HepG2 (cell line): ENCODE data around the gene PHACTR1. TPM values are rescaled to one million over a fixed set of nuclear protein-coding genes. Genes with fewer than 3 reads are reported as not detected.

Experiments used
- ATAC-seq: fragments of 200-7000 bp; cut with Tn5 transposase; 3 replicates; pipeline ENCODE4 v1.9.1; 2020; ENCODE audit warnings: mild to moderate bottlenecking, moderate library complexity
- BruUV-seq: library from RNA; stranded (reverse); fragments of 400-500 nt; replicated peaks from 2 replicates; lab custom pipeline; 2021; lab: Mats Ljungman, UMichigan
- CTCF ChIA-PET: fragments of 300-600 bp; formaldehyde crosslinking; extraction: SDS; loops from one replicate; lab custom pipeline; 2021; ENCODE audit warnings: low total read pairs, inconsistent platforms, low intra/inter-chr PET ratio; lab: Yijun Ruan, JAX
- POLR2A ChIA-PET: fragments of 350-600 bp; sonication (Branson Sonifier 250); formaldehyde crosslinking; loops from one replicate; lab custom pipeline; 2020; ENCODE audit warnings: antibody characterized with exemption, inconsistent platforms; lab: Yijun Ruan, JAX
- DNase-seq: peaks from one replicate; pipeline ENCODE4 v3.0.0-alpha.2; 2015; ENCODE audit warnings: low spot score
- FAIRE-seq: peaks from 3 replicates; lab custom pipeline; 2011; peaks lifted over from hg19 to GRCh38; lab: Jason Lieb, UNC
- H2AFZ ChIP-seq: one replicate; pipeline ENCODE4 v1.6.1; 2011; ENCODE audit warnings: low read length, inconsistent platforms
- H3K27ac ChIP-seq: fragments of 300-600 bp; 3 replicates; pipeline ENCODE4 v1.8.0; 2011; ENCODE audit warnings: mixed run types, mild to moderate bottlenecking, mixed read lengths, low read length, inconsistent platforms; ENCODE audit not compliant: insufficient read depth; ENCODE audit errors: extremely low read length
- H3K27me3 ChIP-seq, 2 experiments: fragments of 200-600 bp in 1 of 2; 2 replicates in 1 of 2; 3 replicates in 1 of 2; pipeline versions ENCODE4 v1.6.0 to v1.8.0; 2011; ENCODE audit warnings: low read length in 2 of 2, mild to moderate bottlenecking in 2 of 2, moderate library complexity in 2 of 2, inconsistent platforms in 1 of 2; ENCODE audit not compliant: insufficient read depth in 2 of 2, control insufficient read depth in 1 of 2
- H3K36me3 ChIP-seq, 2 experiments: fragments of 200-600 bp in 1 of 2; replicated peaks in 1 of 2; 2 replicates in 1 of 2; 3 replicates in 1 of 2; pipeline versions ENCODE4 v1.5.1 to v1.8.0; 2011; ENCODE audit warnings: low read length in 2 of 2, inconsistent platforms in 1 of 2; ENCODE audit not compliant: insufficient read depth in 2 of 2, control insufficient read depth in 1 of 2
- H3K4me1 ChIP-seq: 2 replicates; pipeline ENCODE4 v1.5.1; 2012; ENCODE audit warnings: low read length, inconsistent platforms; ENCODE audit not compliant: insufficient read depth
- H3K4me2 ChIP-seq: 2 replicates; pipeline ENCODE4 v1.6.0; 2011; ENCODE audit warnings: low read depth, low read length, inconsistent platforms
- H3K4me3 ChIP-seq, 3 experiments: fragments of 200-600 bp in 1 of 3; sonication (generic), shearing (Covaris generic) in 1 of 3; replicated peaks in 1 of 3; 2 replicates each; pipeline ENCODE4 v1.5.1; 2011 to 2016; ENCODE audit warnings: low read length in 3 of 3, inconsistent platforms in 2 of 3, low read depth in 2 of 3, mild to moderate bottlenecking in 2 of 3, control low read depth in 1 of 3, mixed read lengths in 1 of 3; ENCODE audit not compliant: insufficient read depth in 1 of 3
- H3K79me2 ChIP-seq: one replicate; pipeline ENCODE4 v1.6.1; 2011; ENCODE audit warnings: low read length, inconsistent platforms; ENCODE audit not compliant: insufficient read depth
- H3K9ac ChIP-seq: 2 replicates; pipeline ENCODE4 v1.6.0; 2011; ENCODE audit warnings: mild to moderate bottlenecking, low read depth, low read length, inconsistent platforms; ENCODE audit not compliant: insufficient read depth
- H3K9me3 ChIP-seq: 2 replicates; pipeline ENCODE4 v1.5.1; 2012; ENCODE audit warnings: mild to moderate bottlenecking, low read length
- H4K20me1 ChIP-seq: 2 replicates; pipeline ENCODE4 v1.6.0; 2011; ENCODE audit warnings: inconsistent platforms, mild to moderate bottlenecking, low read length, moderate library complexity; ENCODE audit not compliant: insufficient read depth
- ELF1 ChIP-seq: sonication (generic); formaldehyde crosslinking; IDR thresholded peaks from 2 replicates; pipeline ENCODE4 v1.4.0; 2020; ENCODE audit warnings: missing genetic modification reagents
- FOXK2 ChIP-seq: fragments of 450-650 bp; IDR thresholded peaks from 2 replicates; pipeline ENCODE4 v1.6.1; 2016
- KLF6 ChIP-seq: IDR thresholded peaks from 2 replicates; pipeline ENCODE4 v1.8.0; 2016; ENCODE audit warnings: missing biosample characterization, missing genetic modification reagents
- LCORL ChIP-seq, 2 experiments: fragments of 450-650 bp in 1 of 2; sonication (generic) in 1 of 2; formaldehyde crosslinking in 1 of 2; IDR thresholded peaks; 2 replicates each; pipeline versions ENCODE4 v1.5.0 to v1.6.1; 2017 to 2020; ENCODE audit warnings: antibody characterized with exemption in 1 of 2, missing genetic modification reagents in 1 of 2
- MTF1 ChIP-seq: sonication (generic); formaldehyde crosslinking; IDR thresholded peaks from 2 replicates; pipeline ENCODE4 v1.5.0; 2020; ENCODE audit warnings: missing genetic modification reagents
- ZNF790 ChIP-seq: sonication (generic); formaldehyde crosslinking; IDR thresholded peaks from 2 replicates; pipeline ENCODE4 v1.8.0; 2022; ENCODE audit warnings: missing genetic modification reagents, mild to moderate bottlenecking, borderline replicate concordance
- whole genome bisulfite sequencing: methylation state at CpG from one replicate; pipeline ENCODE4 v1.1.6; 2017; ENCODE audit warnings: low lambda C conversion rate; 5-methylcytosine and 5-hydroxymethylcytosine counted together
- in situ Hi-C: cut with HindIII; loops from 2 replicates; pipeline ENCODE4 v1.10.0; 2017; ENCODE audit warnings: low pct_unique_long_range_greater_than_20kb; ENCODE audit not compliant: extremely low pct_ligation_motif_present
- intact Hi-C: fragments of 100-400 bp; cut with micrococcal nuclease; formaldehyde crosslinking; loops from one replicate; pipeline ENCODE4 v1.10.0; 2022; ENCODE audit not compliant: unreplicated experiment
- polyA plus RNA-seq, 8 experiments: library from polyadenylated mRNA; depleted of rRNA in 3 of 8; stranded (reverse) in 7 of 8; unstranded in 1 of 8; fragments of >200 nt; fragmentation: Illumina TruSeq in 4 of 8; extraction: Trizol in 4 of 8; gene quantifications; 2 replicates each; pipeline versions ENCODE4 v1.2.1 to v1.2.3, GENCODE V29; 2011 to 2016; ENCODE audit warnings: low read depth in 4 of 8, missing spikeins in 1 of 8, mixed read lengths in 1 of 8; ENCODE audit not compliant: insufficient read depth in 1 of 8
- total RNA-seq, 5 experiments: library from RNA; depleted of rRNA; stranded (reverse); fragments of >200 nt; fragmentation: Illumina TruSeq; extraction: Trizol; gene quantifications; 2 replicates each; pipeline ENCODE4 v1.2.3, GENCODE V29; 2016; ENCODE audit warnings: low read depth in 1 of 5
- TF ChIP-seq, protein P1 (sequence below): sonication (generic); formaldehyde crosslinking; IDR thresholded peaks from 2 replicates; pipeline ENCODE4 v1.4.0; 2020; ENCODE audit warnings: missing genetic modification reagents, mild to moderate bottlenecking, borderline replicate concordance

PHACTR1 gene
- total and polyA plus RNA-seq, 2 of the 13 experiments (the other 11 are each of a cell fraction or from before 2014, with no cell fraction given), result 0.09 TPM; not detected in 1

DNA sequence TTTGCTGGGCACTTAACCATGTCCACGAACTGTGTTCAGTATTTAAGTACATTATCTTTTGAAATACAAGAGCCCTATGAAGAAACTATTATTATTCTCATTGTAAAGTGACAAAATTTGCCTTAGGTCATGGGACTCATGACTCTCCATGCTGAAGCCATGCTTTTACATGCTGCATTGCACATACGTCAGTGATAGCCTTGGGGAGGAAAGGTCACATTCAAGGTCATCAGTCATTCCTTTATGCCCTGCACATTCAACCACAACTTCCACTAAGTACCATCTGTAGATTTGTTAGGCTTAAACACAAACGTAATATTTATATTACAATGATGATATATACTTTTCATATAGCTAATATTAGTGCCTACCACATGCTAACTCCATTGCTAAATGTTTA lies 319.0 kb downstream of the PHACTR1 start:
- ATAC-seq, result no peak
- in situ Hi-C loops, result no loop called here
- no peak for TF ChIP-seq FOXK2
- TF ChIP-seq KLF6 (CRISPR knock-in tag), result no peak
- FAIRE-seq, result no peak
- DNase-seq, result no peak
- POLR2A ChIA-PET, result no interaction called here
- CTCF ChIA-PET, result no interaction called here
- Histone ChIP-seq H4K20me1 (no peaks in the 10 kb centered on the region), H3K4me2 (no peak overlapping the region), H3K36me3 (no peaks in the 10 kb centered on the region), H3K27ac (no peak overlapping the region), H3K79me2 (no peaks in the 10 kb centered on the region), H2AFZ (no peak overlapping the region), H3K9ac (no peak overlapping the region), H3K4me3 (no peak overlapping the region), H3K27me3 (no peaks in the 10 kb centered on the region), H3K4me1 (no peaks in the 10 kb centered on the region), H3K9me3 (no peaks in the 10 kb centered on the region)
- intact Hi-C loops, result no loop called here
- BruUV-seq, result no TSS peak
- 0% methylated on average over 3 of the region's 3 CpGs for WGBS

DNA sequence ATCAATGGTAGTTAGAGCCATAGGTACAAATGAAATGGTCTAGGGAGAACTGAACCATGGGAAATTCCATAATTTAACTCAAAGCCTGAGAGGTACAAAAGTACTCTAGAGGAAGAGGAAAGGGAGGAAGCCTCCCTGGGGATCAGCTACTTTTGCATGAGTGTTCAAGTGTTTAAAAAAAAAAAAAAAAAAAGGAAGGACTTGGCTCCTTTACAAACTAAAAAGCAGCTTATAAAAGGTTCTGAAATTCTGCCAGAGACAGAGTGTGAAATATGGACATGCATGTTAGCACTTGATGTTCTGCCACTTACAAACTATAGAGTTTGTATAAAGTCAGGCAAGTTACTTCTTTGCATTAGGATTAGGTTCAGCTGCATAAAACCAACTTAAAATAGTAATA lies 321.7 kb downstream of the PHACTR1 start:
- Histone ChIP-seq H3K4me1 (no peaks in the 10 kb centered on the region), H2AFZ (no peak overlapping the region), H4K20me1 (no peaks in the 10 kb centered on the region), H3K27ac (no peak overlapping the region), H3K79me2 (no peaks in the 10 kb centered on the region), H3K27me3 (no peaks in the 10 kb centered on the region), H3K9ac (no peak overlapping the region), H3K36me3 (no peaks in the 10 kb centered on the region), H3K9me3 (no peaks in the 10 kb centered on the region)
- DNase-seq (no peak), ATAC-seq (no peak)
- POLR2A ChIA-PET, result no interaction called here
- intact Hi-C loops, result no loop called here
- CTCF ChIA-PET, result no interaction called here
- BruUV-seq, result no TSS peak
- TF ChIP-seq ELF1 (CRISPR knock-in tag), result no peak
- TF ChIP-seq, all 625 proteins: peak for 0
- in situ Hi-C loops, result no loop called here
- Histone ChIP-seq H3K4me2 (no peak overlapping the region), H3K4me3 (no peak overlapping the region)
- no peak for FAIRE-seq

DNA sequence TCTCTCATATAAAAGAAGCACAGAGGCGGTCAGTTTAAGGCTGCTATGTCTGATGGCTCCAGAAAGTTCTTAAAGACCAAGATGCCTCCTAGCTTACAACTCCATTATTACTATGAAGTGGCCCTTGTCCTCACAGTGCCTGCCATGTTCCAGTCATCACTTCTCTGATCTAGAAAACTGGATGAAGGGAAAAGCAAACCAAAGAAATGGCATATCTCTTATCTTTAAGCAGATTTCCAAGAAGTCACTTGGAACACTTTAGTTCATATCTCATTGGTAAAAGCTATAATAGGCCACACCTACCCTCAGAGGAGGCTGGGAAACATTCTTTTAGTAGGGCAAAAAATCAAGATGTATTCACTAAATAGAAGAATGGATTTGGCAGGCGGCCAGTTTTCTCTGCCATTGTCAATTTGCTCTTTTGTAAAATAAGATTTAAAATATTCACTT lies 322.2 kb downstream of the PHACTR1 start:
- H3K4me1 ChIP-seq, result no peaks in the 10 kb centered on the region
- no peaks in the 10 kb centered on the region for H3K36me3 ChIP-seq
- no peaks in the 10 kb centered on the region for H4K20me1 ChIP-seq
- no peak for ATAC-seq
- TF ChIP-seq MTF1 (CRISPR knock-in tag), result no peak
- TF ChIP-seq ZNF790 (CRISPR knock-in tag), result no peak
- peak; percentile 37; the same call in 1 of the 2 replicates for TF ChIP-seq LCORL (IDR thresholded peaks at IDR 0.05)
- no peak for TF ChIP-seq LCORL (CRISPR knock-in tag; IDR thresholded peaks at IDR 0.05)
- TF ChIP-seq, protein P1, sequence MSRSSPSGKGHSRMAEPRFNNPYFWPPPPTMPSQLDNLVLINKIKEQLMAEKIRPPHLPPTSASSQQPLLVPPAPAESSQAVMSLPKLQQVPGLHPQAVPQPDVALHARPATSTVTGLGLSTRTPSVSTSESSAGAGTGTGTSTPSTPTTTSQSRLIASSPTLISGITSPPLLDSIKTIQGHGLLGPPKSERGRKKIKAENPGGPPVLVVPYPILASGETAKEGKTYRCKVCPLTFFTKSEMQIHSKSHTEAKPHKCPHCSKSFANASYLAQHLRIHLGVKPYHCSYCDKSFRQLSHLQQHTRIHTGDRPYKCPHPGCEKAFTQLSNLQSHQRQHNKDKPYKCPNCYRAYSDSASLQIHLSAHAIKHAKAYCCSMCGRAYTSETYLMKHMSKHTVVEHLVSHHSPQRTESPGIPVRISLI, result no peak
- no peak overlapping the region for H2AFZ ChIP-seq
- H3K79me2 ChIP-seq, result no peaks in the 10 kb centered on the region
- no peak for FAIRE-seq
- no peak for DNase-seq
- H3K9ac ChIP-seq, result no peak overlapping the region
- no peaks in the 10 kb centered on the region for H3K27me3 ChIP-seq
- CTCF ChIA-PET, result no interaction called here
- 4% methylated on average over 2 of the region's 2 CpGs for WGBS
- no TSS peak for BruUV-seq
- in situ Hi-C loops, result no loop called here
- no peaks in the 10 kb centered on the region for H3K9me3 ChIP-seq
- no peak overlapping the region for H3K4me2 ChIP-seq
- intact Hi-C loops, result no loop called here
- no peak overlapping the region for H3K27ac ChIP-seq
- no peak overlapping the region for H3K4me3 ChIP-seq
- POLR2A ChIA-PET, result no interaction called here
